Tibial nerve (tissue), 4 donors: ENCODE results near the gene HRH3. TPM values are rescaled to one million over a fixed set of nuclear protein-coding genes. Genes with fewer than 3 reads are reported as not detected.

Experiments
- DNase-seq, 2 donors: peaks; one replicate each; pipeline ENCODE4 v3.0.0-alpha.2; 2019; ENCODE audit warnings: low spot score in 2 of 2
- H3K27ac ChIP-seq, 4 donors: fragments of 200-600 bp; sonication (generic) in 3 of 4; one replicate each; pipeline ENCODE4 v1.5.1; 2017 to 2019; ENCODE audit warnings: mild to moderate bottlenecking in 1 of 4
- H3K27me3 ChIP-seq, 2 donors: fragments of 200-600 bp; sonication (generic) in 1 of 2; one replicate each; pipeline versions ENCODE4 v1.5.1 to v1.6.0; 2017 to 2019
- H3K36me3 ChIP-seq, 3 donors: fragments of 200-600 bp; sonication (generic); one replicate each; pipeline ENCODE4 v1.5.1; 2018 to 2019
- H3K4me1 ChIP-seq, 4 donors: fragments of 200-600 bp; sonication (generic) in 3 of 4; one replicate each; pipeline ENCODE4 v1.5.1; 2017 to 2019
- H3K4me3 ChIP-seq, 4 donors: fragments of 200-600 bp; sonication (generic) in 3 of 4; one replicate each; pipeline ENCODE4 v1.5.1; 2017 to 2019; ENCODE audit warnings: mild to moderate bottlenecking in 1 of 4, moderate library complexity in 1 of 4
- H3K9me3 ChIP-seq, 4 donors: fragments of 200-600 bp; sonication (generic) in 3 of 4; one replicate each; pipeline ENCODE4 v1.5.1; 2017 to 2019
- EP300 ChIP-seq, 2 donors: sonication (generic); formaldehyde crosslinking; IDR thresholded peaks; one replicate each; pipeline ENCODE4 v1.6.1; 2017; ENCODE audit warnings: antibody characterized with exemption in 2 of 2, mild to moderate bottlenecking in 1 of 2
- POLR2A ChIP-seq, 2 donors: fragments of 450-650 bp; IDR thresholded peaks; one replicate each; pipeline ENCODE4 v1.6.1; 2017; ENCODE audit warnings: antibody characterized with exemption in 2 of 2, mild to moderate bottlenecking in 2 of 2, moderate library complexity in 2 of 2
- WGBS, 2 donors: methylation state at CpG; one replicate each; pipeline ENCODE4 v1.1.5; 2018; 5-methylcytosine and 5-hydroxymethylcytosine counted together
- total RNA-seq, 4 donors: library from RNA; depleted of rRNA; stranded (reverse); fragments of >200 nt; gene quantifications; one replicate each; pipeline ENCODE4 v1.1.0, GENCODE V29; 2016
- TF ChIP-seq, protein P1 (sequence below), 5 experiments: fragments of 200-600 bp in 3 of 5; fragments of 450-650 bp in 2 of 5; sonication (generic) in 3 of 5; IDR thresholded peaks; one replicate each; pipeline ENCODE4 v1.5.1; 2016 to 2019; ENCODE audit warnings: antibody characterized with exemption in 5 of 5, mild to moderate bottlenecking in 3 of 5, moderate library complexity in 2 of 5

HRH3 gene
- total RNA-seq, 4 donors from 2014 or later, result not detected

GRCh38 chr20:62228982-62229545 lies 9.0 kb upstream of the HRH3 start:
- TF ChIP-seq POLR2A (IDR thresholded peaks at IDR 0.05) (no peak), EP300 (IDR thresholded peaks at IDR 0.05) (no peak)
- TF ChIP-seq, protein P1, sequence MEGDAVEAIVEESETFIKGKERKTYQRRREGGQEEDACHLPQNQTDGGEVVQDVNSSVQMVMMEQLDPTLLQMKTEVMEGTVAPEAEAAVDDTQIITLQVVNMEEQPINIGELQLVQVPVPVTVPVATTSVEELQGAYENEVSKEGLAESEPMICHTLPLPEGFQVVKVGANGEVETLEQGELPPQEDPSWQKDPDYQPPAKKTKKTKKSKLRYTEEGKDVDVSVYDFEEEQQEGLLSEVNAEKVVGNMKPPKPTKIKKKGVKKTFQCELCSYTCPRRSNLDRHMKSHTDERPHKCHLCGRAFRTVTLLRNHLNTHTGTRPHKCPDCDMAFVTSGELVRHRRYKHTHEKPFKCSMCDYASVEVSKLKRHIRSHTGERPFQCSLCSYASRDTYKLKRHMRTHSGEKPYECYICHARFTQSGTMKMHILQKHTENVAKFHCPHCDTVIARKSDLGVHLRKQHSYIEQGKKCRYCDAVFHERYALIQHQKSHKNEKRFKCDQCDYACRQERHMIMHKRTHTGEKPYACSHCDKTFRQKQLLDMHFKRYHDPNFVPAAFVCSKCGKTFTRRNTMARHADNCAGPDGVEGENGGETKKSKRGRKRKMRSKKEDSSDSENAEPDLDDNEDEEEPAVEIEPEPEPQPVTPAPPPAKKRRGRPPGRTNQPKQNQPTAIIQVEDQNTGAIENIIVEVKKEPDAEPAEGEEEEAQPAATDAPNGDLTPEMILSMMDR (IDR thresholded peaks at IDR 0.05), result no peak
- WGBS, 2 donors, result 76 to 77% methylated on average over 7 of the region's 7 CpGs
- Histone ChIP-seq H3K36me3 (no peaks in the 10 kb centered on the region), H3K4me1 (no peaks in the 10 kb centered on the region), H3K27ac (no peak overlapping the region), H3K27me3 (peaks cover 0 to 80% of the 10 kb centered on the region in 2 donors), H3K9me3 (no peaks in the 10 kb centered on the region), H3K4me3 (no peak overlapping the region)
- DNase-seq, result no peak

- Histone ChIP-seq H3K9me3 (no peaks in the 10 kb centered on the region), H3K4me3 (no peak overlapping the region), H3K36me3 (no peaks in the 10 kb centered on the region), H3K27ac (no peak overlapping the region), H3K4me1 (no peaks in the 10 kb centered on the region), H3K27me3 (peaks cover 0 to 82% of the 10 kb centered on the region in 2 donors)
- 37 to 44% methylated on average over 36 to 37 of the region's 37 CpGs for WGBS, 2 donors
- DNase-seq, result no peak
- no peak for TF ChIP-seq EP300 (IDR thresholded peaks at IDR 0.05)
- TF ChIP-seq, protein P1 (IDR thresholded peaks at IDR 0.05), result no peak
- no peak for TF ChIP-seq POLR2A (IDR thresholded peaks at IDR 0.05)
These were observed 8.2 kb upstream of the HRH3 start for GRCh38 chr20:62227977-62228958.

- peaks cover 0 to 82% of the 10 kb centered on the region in 2 donors for H3K27me3 ChIP-seq
- no peaks in the 10 kb centered on the region for H3K4me1 ChIP-seq
- 33 to 53% methylated on average over 4 to 6 of the region's 10 CpGs for WGBS, 2 donors
These were observed 7.5 kb upstream of the HRH3 start for GRCh38 chr20:62227591-62227976.

DNA sequence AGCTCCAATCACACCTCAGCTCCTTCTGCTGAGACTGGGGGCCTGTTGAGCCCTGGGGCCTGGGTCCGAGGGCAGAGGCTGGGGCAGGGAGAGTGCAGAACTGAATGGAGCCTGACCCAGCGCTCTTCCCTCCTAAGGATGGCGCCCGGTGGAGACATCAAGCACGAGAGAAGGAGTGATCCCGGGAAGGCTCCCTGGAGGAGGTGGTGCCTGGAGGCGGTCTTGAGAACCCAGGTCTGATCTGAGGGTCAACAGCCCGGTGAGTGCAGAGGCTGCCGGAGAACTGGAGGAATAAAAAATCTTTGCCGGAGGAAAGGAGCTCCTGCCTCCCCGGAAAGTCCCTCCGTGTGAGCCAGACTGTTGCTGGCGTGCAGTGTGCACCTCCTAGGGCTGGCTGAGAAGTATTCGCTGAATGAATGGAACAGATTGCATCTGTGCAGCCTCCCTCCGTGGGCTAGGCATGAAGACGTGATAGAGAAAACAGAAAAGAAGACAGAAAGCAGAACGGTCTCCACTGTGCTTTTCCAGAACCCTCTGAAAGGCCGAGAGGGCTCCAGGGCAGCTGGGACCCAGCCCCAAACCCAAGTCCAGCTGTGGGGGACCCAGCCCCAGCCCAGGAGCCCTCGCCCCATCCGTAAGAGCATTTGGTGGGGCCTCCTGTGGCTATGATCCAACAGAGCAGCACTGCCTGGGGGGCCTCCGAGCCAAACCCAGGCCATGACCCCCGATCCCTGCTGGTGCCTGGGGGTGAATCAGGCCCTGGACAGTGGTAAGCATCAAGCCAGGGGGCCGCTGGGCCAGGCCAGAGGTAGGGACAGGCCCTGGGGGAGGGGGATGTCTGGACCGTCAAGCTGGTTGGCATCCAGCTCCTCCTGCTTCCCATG lies 6.9 kb upstream of the HRH3 start:
- TF ChIP-seq POLR2A (IDR thresholded peaks at IDR 0.05), result no peak
- TF ChIP-seq, protein P1 (IDR thresholded peaks at IDR 0.05), result no peak
- no peak for TF ChIP-seq EP300 (IDR thresholded peaks at IDR 0.05)
- Histone ChIP-seq H3K9me3 (no peaks in the 10 kb centered on the region), H3K27ac (no peak overlapping the region), H3K36me3 (no peaks in the 10 kb centered on the region), H3K4me3 (no peak overlapping the region), H3K4me1 (no peaks in the 10 kb centered on the region), H3K27me3 (peaks cover 0 to 82% of the 10 kb centered on the region in 2 donors)
- 59 to 64% methylated on average over 22 to 23 of the region's 24 CpGs for WGBS, 2 donors
- DNase-seq, result no peak

More at GRCh38 chr20:62227591-62227976, 7.5 kb upstream of the HRH3 start:
- no peaks in the 10 kb centered on the region for H3K36me3 ChIP-seq
- no peak overlapping the region for H3K27ac ChIP-seq
- DNase-seq, result no peak
- TF ChIP-seq EP300 (IDR thresholded peaks at IDR 0.05), result no peak
- TF ChIP-seq, protein P1 (IDR thresholded peaks at IDR 0.05), result no peak
- no peak for TF ChIP-seq POLR2A (IDR thresholded peaks at IDR 0.05)
- H3K9me3 ChIP-seq, result no peaks in the 10 kb centered on the region
- H3K4me3 ChIP-seq, result no peak overlapping the region
